Gastroesophageal sphincter (tissue), 3 donors: ENCODE results near the gene MRPS12.

Experiments used
- EP300 ChIP-seq: sonication (generic); formaldehyde crosslinking; IDR thresholded peaks from one replicate; pipeline ENCODE4 v1.6.1; 2017; ENCODE audit warnings: antibody characterized with exemption, mild to moderate bottlenecking
- POLR2A ChIP-seq, 2 donors: fragments of 450-650 bp; IDR thresholded peaks; one replicate each; pipeline ENCODE4 v1.6.1; 2017; ENCODE audit warnings: antibody characterized with exemption in 2 of 2, mild to moderate bottlenecking in 2 of 2, moderate library complexity in 1 of 2
- POLR2AphosphoS5 ChIP-seq: sonication (generic); formaldehyde crosslinking; IDR thresholded peaks from one replicate; pipeline ENCODE4 v1.6.1; 2017; ENCODE audit warnings: antibody characterized with exemption
- TF ChIP-seq, protein P1 (sequence below), 4 experiments: fragments of 200-600 bp in 2 of 4; fragments of 450-650 bp in 2 of 4; sonication (generic) in 1 of 4; IDR thresholded peaks; one replicate each; pipeline ENCODE4 v1.5.1; 2017 to 2019; ENCODE audit warnings: antibody characterized with exemption in 4 of 4, mild to moderate bottlenecking in 2 of 4, moderate library complexity in 2 of 4

DNA sequence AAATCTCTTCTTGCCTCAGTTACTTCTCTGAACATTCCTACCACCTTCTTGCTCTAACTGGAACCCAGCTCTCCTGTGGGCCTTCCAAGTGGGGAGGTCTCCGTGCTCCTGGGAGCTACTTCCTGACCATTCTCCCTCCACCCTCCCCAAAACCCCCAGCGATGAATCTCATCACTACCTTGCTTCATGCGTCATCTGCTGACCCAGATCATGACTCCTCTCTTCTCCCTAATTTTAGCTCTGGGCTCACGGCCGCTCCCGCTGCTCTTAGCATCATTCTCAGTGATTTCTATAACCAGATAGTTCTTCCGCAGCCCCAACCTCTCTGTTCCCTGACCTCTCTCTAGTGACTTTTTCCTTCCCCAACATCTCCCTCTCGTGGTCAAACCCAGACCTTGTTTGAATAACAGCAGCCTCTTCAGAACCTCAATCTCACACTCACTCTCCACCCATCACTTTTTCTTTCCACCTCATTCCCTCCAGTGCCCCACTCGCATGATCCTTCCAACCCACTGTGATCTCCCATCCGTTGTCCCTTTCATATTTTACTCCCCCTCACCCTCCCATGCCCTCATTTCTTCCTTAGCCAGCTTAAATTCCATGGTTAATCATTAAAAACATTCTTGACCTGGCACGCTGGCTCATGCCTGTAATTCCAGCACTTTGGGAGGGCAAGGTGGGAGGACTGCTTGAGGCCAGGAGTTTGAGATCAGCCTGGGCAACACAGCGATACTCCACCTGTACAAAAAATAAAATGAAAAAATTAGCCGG lies 21.8 kb downstream of the MRPS12 start:
- TF ChIP-seq, protein P1, sequence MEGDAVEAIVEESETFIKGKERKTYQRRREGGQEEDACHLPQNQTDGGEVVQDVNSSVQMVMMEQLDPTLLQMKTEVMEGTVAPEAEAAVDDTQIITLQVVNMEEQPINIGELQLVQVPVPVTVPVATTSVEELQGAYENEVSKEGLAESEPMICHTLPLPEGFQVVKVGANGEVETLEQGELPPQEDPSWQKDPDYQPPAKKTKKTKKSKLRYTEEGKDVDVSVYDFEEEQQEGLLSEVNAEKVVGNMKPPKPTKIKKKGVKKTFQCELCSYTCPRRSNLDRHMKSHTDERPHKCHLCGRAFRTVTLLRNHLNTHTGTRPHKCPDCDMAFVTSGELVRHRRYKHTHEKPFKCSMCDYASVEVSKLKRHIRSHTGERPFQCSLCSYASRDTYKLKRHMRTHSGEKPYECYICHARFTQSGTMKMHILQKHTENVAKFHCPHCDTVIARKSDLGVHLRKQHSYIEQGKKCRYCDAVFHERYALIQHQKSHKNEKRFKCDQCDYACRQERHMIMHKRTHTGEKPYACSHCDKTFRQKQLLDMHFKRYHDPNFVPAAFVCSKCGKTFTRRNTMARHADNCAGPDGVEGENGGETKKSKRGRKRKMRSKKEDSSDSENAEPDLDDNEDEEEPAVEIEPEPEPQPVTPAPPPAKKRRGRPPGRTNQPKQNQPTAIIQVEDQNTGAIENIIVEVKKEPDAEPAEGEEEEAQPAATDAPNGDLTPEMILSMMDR (IDR thresholded peaks at IDR 0.05), result no peak
- TF ChIP-seq EP300 (no peak), POLR2AphosphoS5 (no peak), POLR2A (IDR thresholded peaks at IDR 0.05) (no peak)
